ENCODE data around the gene SNX27.
"Not testable (repeated sequence)": the region's sequence is repeated elsewhere in the genome, so short reads cannot be mapped to it uniquely, and the experiment has no call there.

The SNX27 gene

DNA sequence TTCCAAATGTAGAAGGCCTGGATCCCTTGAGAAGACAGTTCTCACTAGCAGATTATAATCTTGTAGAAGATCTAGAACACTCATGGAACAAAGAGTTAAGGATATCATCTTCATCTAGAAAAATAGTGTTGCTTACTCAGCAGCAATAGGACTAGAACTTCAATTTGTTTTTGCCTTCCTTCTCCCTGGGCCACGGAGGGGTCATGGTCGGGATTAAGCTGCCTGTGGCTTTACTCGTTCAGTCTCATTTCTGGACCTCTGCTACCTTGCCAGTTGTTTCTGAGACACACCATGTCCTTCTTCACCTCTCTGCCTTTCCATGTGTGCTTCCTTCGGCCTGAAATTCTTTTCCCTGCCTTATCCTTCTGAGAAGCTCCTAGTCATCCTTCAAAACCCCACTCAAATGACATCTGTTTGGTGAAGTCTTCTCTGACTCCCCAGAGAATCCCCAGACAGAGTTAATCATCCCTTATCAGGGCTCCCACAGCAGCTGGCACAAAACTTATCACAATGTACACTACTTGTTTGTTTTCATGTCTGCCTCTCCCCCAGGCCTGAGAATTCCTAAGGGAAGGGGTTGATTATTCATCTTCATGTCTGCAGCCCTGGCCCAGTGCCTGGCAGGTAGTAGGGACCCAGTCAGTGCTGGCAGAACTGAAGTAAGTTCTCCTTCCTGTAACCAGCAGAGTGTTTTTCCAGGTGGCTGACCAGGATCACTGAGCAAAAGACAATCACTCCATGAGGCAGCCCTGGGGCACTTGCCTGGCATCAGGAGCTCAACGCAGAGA, 15.5 kb upstream of the SNX27 start:
- DNase-seq (ENCODE audit: low read depth), result no peak
- TF ChIP-seq CTCF (IDR thresholded peaks at IDR 0.05; ENCODE audit: control insufficient read depth, insufficient read depth, low read depth, low read length, missing control alignments), result no peak
- H3K4me3 ChIP-seq (ENCODE audit: control insufficient read depth, low read depth, low read length), result no peak overlapping the region

- DNase-seq (ENCODE audit: low read depth); H3K4me3 ChIP-seq (ENCODE audit: control insufficient read depth, low read depth, low read length): not testable (repeated sequence)
These were observed 9.3 kb upstream of the SNX27 start for GRCh38 chr1:151602550-151602949.

GRCh38 chr1:151604291-151604690, 7.6 kb upstream of the SNX27 start:
- H3K4me3 ChIP-seq (ENCODE audit: control insufficient read depth, low read depth, low read length), result no peak overlapping the region
- no peak for TF ChIP-seq CTCF (IDR thresholded peaks at IDR 0.05; ENCODE audit: control insufficient read depth, insufficient read depth, low read depth, low read length, missing control alignments)
- DNase-seq (ENCODE audit: low read depth), result no peak

- no peak overlapping the region for H3K4me3 ChIP-seq (ENCODE audit: control insufficient read depth, low read depth, low read length)
- DNase-seq (ENCODE audit: low read depth), result no peak
- TF ChIP-seq CTCF (IDR thresholded peaks at IDR 0.05; ENCODE audit: control insufficient read depth, insufficient read depth, low read depth, low read length, missing control alignments), result no peak
These were observed 5.5 kb upstream of the SNX27 start for GRCh38 chr1:151606384-151606783.

DNA sequence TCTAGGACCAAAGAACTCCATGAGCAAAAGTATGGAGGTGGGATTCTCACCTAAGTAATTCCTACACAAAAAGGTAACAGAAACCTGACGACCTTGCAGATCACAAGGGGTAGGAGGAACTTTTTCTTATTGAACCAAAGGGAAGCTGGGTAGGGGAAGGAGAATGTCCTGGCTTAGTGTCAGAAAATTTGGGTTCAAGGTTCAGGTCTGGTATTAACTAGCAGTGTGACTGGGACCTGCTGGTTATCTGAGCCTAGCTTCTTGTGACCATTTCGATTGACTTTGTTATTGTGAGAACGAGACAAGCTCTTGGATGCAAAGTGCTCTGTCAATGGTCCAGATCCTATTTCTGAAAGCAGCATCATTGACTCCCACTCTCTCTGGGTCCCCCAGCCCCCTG, 5.0 kb upstream of the SNX27 start:
- no peak for DNase-seq (ENCODE audit: low read depth)
- no peak overlapping the region for H3K4me3 ChIP-seq (ENCODE audit: control insufficient read depth, low read depth, low read length)
- TF ChIP-seq CTCF (IDR thresholded peaks at IDR 0.05; ENCODE audit: control insufficient read depth, insufficient read depth, low read depth, low read length, missing control alignments), result no peak

DNA sequence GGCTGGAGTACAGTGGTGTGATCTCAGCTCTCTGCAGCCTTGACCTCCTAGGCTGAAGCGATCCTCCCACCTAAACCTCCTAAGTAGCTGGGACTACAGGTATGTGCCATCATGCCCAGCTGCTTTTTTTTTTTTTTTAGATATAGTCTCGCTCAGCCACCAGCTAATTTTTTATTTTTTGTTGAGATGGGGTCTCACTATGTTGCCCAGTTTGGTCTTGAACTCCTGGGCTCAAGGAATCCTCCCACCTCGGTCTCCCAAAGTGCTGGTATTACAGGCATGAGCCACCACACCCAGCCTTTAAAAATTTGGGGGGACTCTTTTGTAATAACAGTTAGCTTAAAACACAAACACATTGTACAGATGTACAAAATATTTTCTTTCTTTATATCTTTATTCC, 1.7 kb upstream of the SNX27 start:
- no peak for TF ChIP-seq CTCF (IDR thresholded peaks at IDR 0.05; ENCODE audit: control insufficient read depth, insufficient read depth, low read depth, low read length, missing control alignments)
- DNase-seq (ENCODE audit: low read depth), result no peak
- H3K4me3 ChIP-seq (ENCODE audit: control insufficient read depth, low read depth, low read length), result no peak overlapping the region

DNA sequence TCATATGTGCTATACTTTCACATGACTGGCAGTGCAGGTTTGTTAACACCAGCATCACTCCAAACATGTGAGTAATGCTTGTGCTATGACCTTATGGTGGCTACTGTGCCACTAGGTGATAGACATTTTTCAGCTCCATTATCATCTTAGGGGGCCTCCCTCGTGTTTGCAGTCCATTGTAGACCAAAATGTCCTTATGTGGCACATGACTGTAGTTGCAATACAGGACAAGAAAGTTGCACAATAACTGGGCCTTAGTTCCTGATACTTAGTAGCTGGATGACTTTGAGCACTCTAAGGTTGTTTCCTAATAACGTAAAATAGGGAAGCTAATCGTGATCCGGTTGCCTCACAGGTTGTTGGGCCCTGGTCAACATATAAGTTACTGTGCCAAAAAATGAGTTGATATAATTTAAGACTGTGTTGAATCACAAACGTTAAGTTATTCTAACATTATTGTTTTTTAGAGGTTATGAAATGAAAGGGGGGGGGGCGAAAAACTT, 511 bp upstream of the SNX27 start:
- H3K4me3 ChIP-seq (ENCODE audit: control insufficient read depth, low read depth, low read length), result no peak overlapping the region
- DNase-seq (ENCODE audit: low read depth), result peak; percentile 31
- no peak for TF ChIP-seq CTCF (IDR thresholded peaks at IDR 0.05; ENCODE audit: control insufficient read depth, insufficient read depth, low read depth, low read length, missing control alignments)
